Glutamatergic neuron (in vitro differentiated cells): Measurements from ENCODE around the gene ABLIM1. TPM values are rescaled to one million over a fixed set of nuclear protein-coding genes. Genes with fewer than 3 reads are reported as not detected.

Experiments used
- DNase-seq: peaks from one replicate; pipeline ENCODE4 v3.0.0; 2022
- H3K27ac Mint-ChIP-seq: one replicate; pipeline ENCODE4 v1.8.0; 2020; ENCODE audit warnings: mild to moderate bottlenecking, mixed read lengths, inconsistent platforms; ENCODE audit not compliant: unreplicated experiment
- H3K27me3 Mint-ChIP-seq: one replicate; pipeline ENCODE4 v1.8.0; 2020; ENCODE audit warnings: mild to moderate bottlenecking, moderate library complexity, mixed read lengths, inconsistent platforms; ENCODE audit not compliant: unreplicated experiment
- H3K36me3 Mint-ChIP-seq: one replicate; pipeline ENCODE4 v1.8.0; 2020; ENCODE audit warnings: mild to moderate bottlenecking, mixed read lengths, inconsistent platforms; ENCODE audit not compliant: unreplicated experiment
- H3K4me1 Mint-ChIP-seq: one replicate; pipeline ENCODE4 v1.8.0; 2020; ENCODE audit warnings: mild to moderate bottlenecking, low read depth, mixed read lengths, inconsistent platforms; ENCODE audit not compliant: unreplicated experiment
- H3K4me3 Mint-ChIP-seq: one replicate; pipeline ENCODE4 v1.8.0; 2020; ENCODE audit warnings: mild to moderate bottlenecking, mixed read lengths, inconsistent platforms; ENCODE audit not compliant: unreplicated experiment
- H3K9me3 Mint-ChIP-seq: one replicate; pipeline ENCODE4 v1.8.0; 2020; ENCODE audit warnings: mild to moderate bottlenecking, moderate library complexity, mixed read lengths, inconsistent platforms; ENCODE audit not compliant: unreplicated experiment
- total RNA-seq: library from RNA; stranded (reverse); fragmentation: NEBNext Ultra II Directional; extraction: Animal tissue kit (Norgen Biotek cat#: 25700); gene quantifications from one replicate; pipeline ENCODE4 v1.2.1, GENCODE V29; 2021; ENCODE audit not compliant: unreplicated experiment
- TF ChIP-seq, protein P1 (sequence below): fragments of 200-600 bp; sonication (generic); IDR thresholded peaks from one replicate; pipeline ENCODE4 v1.5.0; 2021; ENCODE audit not compliant: partially characterized antibody, unreplicated experiment

Gene ABLIM1
- total RNA-seq, 1 donor from 2014 or later = 25.7 TPM

DNA sequence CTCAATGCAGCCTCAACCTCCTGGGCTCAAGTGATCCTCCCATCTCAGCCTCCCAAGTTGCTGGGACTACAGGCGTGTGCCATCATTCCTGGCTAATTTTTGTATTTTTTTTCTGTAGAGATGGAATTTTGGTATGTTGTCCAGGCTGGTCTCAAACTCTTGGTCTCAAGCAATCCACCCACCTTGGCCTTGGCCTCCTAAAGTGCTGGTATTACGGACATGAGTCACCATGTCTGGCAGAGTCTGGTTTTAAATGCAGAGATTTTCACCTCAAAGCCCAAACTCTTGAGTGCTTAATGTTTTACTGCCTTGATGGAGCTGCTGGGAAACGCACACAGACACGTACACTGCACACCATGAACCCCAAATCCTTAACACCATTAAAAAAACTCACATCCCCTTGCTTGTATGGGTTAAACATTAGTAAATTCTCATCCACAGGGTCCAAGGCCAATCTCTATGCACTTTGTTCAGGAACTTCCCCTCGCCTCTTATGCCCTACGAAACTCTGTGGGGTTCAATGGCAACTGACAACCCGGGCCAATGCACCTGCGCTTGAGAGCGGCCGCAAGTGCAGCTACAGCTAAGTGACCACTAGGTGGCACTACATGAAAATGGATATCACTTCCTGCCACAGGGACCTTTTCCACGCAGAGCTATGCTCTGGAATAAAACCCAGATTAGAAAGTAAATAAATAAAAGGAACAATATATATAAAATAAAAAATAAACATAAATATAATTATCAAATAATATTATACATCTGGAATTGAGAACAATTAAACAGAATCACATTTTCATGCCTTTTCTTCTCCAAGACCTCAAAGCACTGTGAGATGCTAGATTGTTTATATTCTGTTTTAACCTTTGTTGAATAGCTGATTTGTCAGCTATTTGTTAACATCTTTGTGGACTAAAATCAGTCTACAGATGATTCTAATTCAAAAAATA is 186.8 kb downstream of the ABLIM1 start:
- Mint-ChIP-seq H3K4me3 (no peak overlapping the region), H3K27ac (no peak overlapping the region), H3K9me3 (no peaks in the 10 kb centered on the region), H3K36me3 (no peaks in the 10 kb centered on the region), H3K27me3 (peaks cover 3% of the 10 kb centered on the region), H3K4me1 (peaks cover 6% of the 10 kb centered on the region)
- DNase-seq = peak; percentile 69
- TF ChIP-seq, protein P1, sequence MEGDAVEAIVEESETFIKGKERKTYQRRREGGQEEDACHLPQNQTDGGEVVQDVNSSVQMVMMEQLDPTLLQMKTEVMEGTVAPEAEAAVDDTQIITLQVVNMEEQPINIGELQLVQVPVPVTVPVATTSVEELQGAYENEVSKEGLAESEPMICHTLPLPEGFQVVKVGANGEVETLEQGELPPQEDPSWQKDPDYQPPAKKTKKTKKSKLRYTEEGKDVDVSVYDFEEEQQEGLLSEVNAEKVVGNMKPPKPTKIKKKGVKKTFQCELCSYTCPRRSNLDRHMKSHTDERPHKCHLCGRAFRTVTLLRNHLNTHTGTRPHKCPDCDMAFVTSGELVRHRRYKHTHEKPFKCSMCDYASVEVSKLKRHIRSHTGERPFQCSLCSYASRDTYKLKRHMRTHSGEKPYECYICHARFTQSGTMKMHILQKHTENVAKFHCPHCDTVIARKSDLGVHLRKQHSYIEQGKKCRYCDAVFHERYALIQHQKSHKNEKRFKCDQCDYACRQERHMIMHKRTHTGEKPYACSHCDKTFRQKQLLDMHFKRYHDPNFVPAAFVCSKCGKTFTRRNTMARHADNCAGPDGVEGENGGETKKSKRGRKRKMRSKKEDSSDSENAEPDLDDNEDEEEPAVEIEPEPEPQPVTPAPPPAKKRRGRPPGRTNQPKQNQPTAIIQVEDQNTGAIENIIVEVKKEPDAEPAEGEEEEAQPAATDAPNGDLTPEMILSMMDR = peak; percentile 89

DNA sequence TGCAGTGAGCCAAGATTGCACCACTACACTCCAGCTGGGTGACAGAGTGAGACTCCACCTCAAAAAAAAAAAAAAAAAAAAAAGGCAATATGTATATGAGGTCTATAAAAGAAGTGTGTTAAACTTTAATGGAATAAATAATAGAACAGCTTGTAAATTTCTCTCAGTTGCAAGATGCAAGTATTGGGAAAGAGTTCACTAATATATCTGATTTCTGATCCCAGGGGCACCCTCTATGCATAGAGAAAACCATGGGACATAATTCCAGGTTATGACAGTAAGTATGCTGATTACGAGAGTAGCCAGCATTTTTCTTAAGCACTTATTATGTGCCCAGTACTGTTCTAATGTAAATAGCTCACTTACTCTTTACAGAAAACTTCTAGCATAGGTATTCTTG is 187.7 kb downstream of the ABLIM1 start:
- Mint-ChIP-seq H3K9me3 (no peaks in the 10 kb centered on the region), H3K4me3 (no peak overlapping the region), H3K4me1 (peaks cover 6% of the 10 kb centered on the region), H3K36me3 (no peaks in the 10 kb centered on the region), H3K27ac (no peak overlapping the region), H3K27me3 (peaks cover 3% of the 10 kb centered on the region)
- no peak for DNase-seq
- TF ChIP-seq, protein P1 = no peak

DNA sequence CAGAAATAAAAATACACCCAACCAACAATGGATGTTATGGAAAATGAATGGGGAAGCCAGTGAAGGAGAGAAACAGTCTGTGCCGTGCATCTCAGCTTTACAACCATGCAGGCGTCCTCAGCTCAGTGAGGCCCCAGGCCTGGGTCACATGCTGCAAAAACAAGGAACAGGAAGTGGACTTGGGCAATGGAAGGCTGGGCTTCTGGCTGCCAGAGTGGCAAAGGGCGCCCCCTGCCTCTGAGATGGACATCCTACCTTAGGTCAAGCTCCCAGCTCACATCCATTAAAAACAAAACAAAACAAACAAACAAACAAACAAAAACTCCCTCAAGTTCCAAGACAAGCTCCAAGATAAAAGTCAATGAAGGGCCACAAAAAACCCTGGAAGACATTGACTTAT is 199.1 kb downstream of the ABLIM1 start:
- Mint-ChIP-seq H3K27me3 (peaks cover 2% of the 10 kb centered on the region), H3K9me3 (no peaks in the 10 kb centered on the region), H3K27ac (no peak overlapping the region), H3K4me1 (no peaks in the 10 kb centered on the region), H3K4me3 (no peak overlapping the region), H3K36me3 (no peaks in the 10 kb centered on the region)
- DNase-seq = peak; percentile 55
- TF ChIP-seq, protein P1 = peak; percentile 58

DNA sequence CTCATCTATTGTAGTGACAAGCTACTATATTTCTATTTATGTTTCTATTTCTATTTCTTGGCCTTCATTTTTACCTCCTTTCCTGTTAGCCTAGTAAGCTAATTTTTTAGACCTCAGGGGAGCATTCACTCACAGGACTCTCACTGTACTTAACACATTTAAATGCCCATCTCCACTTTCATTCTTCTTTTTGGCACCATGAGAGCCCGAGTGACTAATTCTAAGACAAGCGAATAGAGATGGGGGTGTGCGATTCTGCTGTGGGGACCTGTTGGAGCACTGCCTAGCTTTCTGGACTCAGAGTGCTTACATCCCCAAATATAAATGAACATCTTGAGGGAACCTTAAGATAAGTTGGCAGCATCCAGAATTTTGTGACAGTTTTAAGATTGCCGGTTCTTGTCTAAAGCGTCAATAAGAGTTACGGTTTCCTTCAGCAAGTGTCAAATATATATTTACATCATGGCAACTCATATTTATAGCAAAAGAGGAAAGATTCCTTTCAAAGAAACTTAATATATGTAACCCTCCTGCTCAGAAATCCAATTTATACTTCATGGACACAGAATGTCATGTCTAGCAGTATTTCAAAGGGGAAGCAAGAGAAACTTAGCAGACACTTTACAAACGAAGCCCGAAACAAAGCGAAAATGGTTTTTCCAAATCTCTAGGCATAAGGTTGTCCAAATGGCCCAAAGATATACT is 199.7 kb downstream of the ABLIM1 start:
- TF ChIP-seq, protein P1 = no peak
- Mint-ChIP-seq H3K4me3 (no peak overlapping the region), H3K27me3 (peaks cover 2% of the 10 kb centered on the region), H3K36me3 (no peaks in the 10 kb centered on the region), H3K4me1 (no peaks in the 10 kb centered on the region), H3K9me3 (no peaks in the 10 kb centered on the region), H3K27ac (no peak overlapping the region)
- DNase-seq = no peak
